Activated T-helper 1 cell treated with anti-CD3 and anti-CD28 coated beads, Interleukin-12 subunit alpha, Interleukin-12 subunit beta, Interleukin-2, Interleukin-4 antibody, amounts not matched to agents 30 ng/mL and 10 ng/mL and 1 ng/mL, durations not matched to agents 14 hours and 24 hours and 36 hours (primary cell): ENCODE results near the gene KRT82. TPM values are rescaled to one million over a fixed set of nuclear protein-coding genes. Genes with fewer than 3 reads are reported as not detected.

Experiments used
- DNase-seq: peaks from one replicate; pipeline ENCODE4 v3.0.0; 2021; ENCODE audit warnings: low spot score
- H3K27ac Mint-ChIP-seq: one replicate; pipeline ENCODE4 v1.8.0; 2021; ENCODE audit warnings: mild to moderate bottlenecking, mixed read lengths
- H3K27me3 Mint-ChIP-seq: one replicate; pipeline ENCODE4 v1.8.0; 2022; ENCODE audit warnings: mild to moderate bottlenecking, moderate library complexity, mixed read lengths; ENCODE audit not compliant: insufficient read depth
- H3K36me3 Mint-ChIP-seq: one replicate; pipeline ENCODE4 v1.8.0; 2021; ENCODE audit warnings: low read depth, mixed read lengths
- H3K4me1 Mint-ChIP-seq: one replicate; pipeline ENCODE4 v1.8.0; 2021; ENCODE audit warnings: low read depth, mixed read lengths
- H3K4me3 Mint-ChIP-seq: one replicate; pipeline ENCODE4 v1.8.0; 2021; ENCODE audit warnings: mild to moderate bottlenecking, moderate library complexity, mixed read lengths
- H3K9me3 Mint-ChIP-seq: one replicate; pipeline ENCODE4 v1.8.0; 2021; ENCODE audit warnings: mixed read lengths
- intact Hi-C: fragments of 100-400 bp; cut with micrococcal nuclease; formaldehyde crosslinking; loops from one replicate; pipeline ENCODE4 v1.15.1; 2024
- total RNA-seq: library from RNA; stranded (reverse); gene quantifications from 2 replicates; pipeline ENCODE4 v1.2.3, GENCODE V29; 2022

The KRT82 gene
- total RNA-seq, 1 donor from 2014 or later = not detected

DNA sequence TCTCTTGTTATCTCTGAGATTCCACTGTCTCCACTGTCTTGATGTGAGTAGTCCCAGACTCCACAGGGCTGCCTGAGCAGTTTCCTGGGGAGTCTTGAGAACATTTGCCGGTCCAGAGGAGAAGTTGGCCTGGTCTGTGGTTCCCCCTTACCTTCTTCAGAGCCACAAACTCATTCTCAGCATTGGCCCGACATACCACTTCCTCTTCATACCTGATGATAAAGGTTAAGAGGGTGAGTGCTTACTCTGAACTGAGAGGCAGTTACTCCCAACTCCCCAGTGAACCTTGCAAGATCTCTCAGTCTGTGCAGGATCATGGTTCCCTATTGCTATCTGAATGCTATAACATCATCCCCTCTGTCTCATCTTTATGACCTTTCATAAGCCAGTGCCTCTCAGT lies 23.3 kb downstream of the KRT82 start:
- intact Hi-C loops = no loop called here
- DNase-seq = no peak
- Mint-ChIP-seq H3K4me3 (no peak overlapping the region), H3K9me3 (no peaks in the 10 kb centered on the region), H3K4me1 (peaks cover 15% of the 10 kb centered on the region), H3K36me3 (no peaks in the 10 kb centered on the region), H3K27ac (no peak overlapping the region), H3K27me3 (peaks cover 13% of the 10 kb centered on the region)

DNA sequence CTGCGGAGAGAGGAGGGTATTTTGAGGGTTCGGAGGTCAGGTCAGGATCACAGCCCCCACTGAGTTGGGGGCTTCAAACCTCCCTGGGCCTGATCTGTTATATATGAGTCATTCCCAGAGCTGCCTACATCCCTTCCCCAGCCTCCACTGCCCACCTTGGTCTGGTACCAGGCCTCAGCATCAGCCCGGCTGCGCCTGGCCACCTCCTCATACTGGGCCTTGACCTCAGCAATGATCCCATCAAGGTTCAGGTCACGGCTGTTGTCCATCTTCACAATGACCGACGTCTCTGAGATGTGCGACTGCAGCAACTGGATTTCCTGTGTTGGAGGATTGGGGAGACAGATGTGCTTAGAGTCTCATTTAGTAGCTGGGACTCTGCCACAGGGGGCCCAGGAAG lies 24.9 kb downstream of the KRT82 start:
- Mint-ChIP-seq H3K4me3 (no peak overlapping the region), H3K27ac (no peak overlapping the region), H3K4me1 (peaks cover 15% of the 10 kb centered on the region), H3K27me3 (peaks cover 14% of the 10 kb centered on the region), H3K9me3 (no peaks in the 10 kb centered on the region), H3K36me3 (no peaks in the 10 kb centered on the region)
- DNase-seq = no peak
- intact Hi-C loops = no loop called here

DNA sequence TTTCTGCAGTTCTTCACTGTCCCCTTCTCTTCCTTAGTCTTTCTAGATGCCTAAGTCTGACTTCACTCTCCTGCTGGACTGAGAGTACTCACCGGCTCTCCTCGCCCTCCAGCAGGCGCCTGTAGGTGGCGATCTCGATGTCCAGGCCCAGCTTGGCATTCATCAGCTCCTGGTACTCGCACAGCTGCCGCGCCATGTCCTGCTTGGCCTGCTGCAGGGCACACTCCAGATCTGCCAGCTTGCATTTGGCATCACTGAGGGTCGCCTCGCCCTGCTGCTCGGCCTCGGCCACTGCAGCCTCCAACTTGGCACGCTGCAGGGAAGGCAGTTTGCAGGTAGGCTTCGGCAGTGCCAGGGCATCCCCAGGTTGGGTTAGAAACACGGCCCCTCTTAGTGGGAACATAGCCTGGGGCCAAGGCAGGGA lies 25.9 kb downstream of the KRT82 start:
- intact Hi-C loops = no loop called here
- Mint-ChIP-seq H3K4me1 (peaks cover 15% of the 10 kb centered on the region), H3K27ac (no peak overlapping the region)

DNA sequence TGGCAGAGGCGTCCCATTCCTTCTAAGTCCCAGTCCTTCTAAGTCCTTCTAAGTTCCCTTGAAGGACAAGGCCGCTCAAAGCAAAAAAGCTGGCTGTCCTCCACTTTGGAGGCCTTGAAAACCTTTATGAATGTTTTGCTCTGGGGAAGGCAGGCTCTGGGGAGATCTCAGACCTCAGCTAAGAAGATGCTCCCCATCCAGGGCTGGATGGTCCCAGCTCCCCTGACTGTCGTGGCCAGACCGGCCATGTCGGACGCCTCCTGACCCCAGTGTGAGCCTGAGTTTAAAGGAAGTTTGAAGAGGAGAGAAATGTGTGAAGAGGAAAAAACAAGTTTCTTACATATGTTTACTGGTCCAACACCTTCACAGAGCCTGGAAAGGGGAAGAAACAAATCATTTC lies 26.6 kb downstream of the KRT82 start:
- Mint-ChIP-seq H3K4me1 (peaks cover 15% of the 10 kb centered on the region), H3K36me3 (no peaks in the 10 kb centered on the region), H3K4me3 (no peak overlapping the region), H3K27me3 (peaks cover 16% of the 10 kb centered on the region), H3K9me3 (no peaks in the 10 kb centered on the region), H3K27ac (no peak overlapping the region)
- intact Hi-C loops = no loop called here
- no peak for DNase-seq

More for the DNA sequence above, 25.9 kb downstream of the KRT82 start:
- Mint-ChIP-seq H3K4me3 (no peak overlapping the region), H3K27me3 (peaks cover 16% of the 10 kb centered on the region), H3K9me3 (no peaks in the 10 kb centered on the region), H3K36me3 (no peaks in the 10 kb centered on the region)
- no peak for DNase-seq

DNA sequence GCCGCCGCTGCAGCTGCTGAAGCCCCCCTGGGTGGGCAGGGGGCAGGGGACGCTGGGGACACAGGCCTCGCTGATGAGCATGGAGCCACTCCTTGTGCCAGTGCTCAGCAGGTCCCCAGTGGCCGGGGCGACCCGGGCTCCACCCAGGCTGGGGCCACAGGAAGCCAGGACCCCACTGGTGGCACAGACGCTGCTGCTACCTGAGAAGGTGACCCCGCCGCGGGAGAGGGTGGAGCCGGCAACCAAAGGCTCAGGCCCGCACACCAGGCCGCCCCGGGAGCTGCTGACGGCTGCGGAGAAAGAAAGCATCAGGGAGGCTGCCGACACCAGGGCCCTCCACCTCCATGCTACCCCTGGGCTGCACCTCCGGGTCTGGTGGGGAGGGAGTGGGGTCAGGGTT lies 28.0 kb downstream of the KRT82 start:
- Mint-ChIP-seq H3K9me3 (no peaks in the 10 kb centered on the region), H3K27ac (no peak overlapping the region), H3K4me3 (no peak overlapping the region), H3K4me1 (peaks cover 13% of the 10 kb centered on the region), H3K27me3 (peaks cover 16% of the 10 kb centered on the region), H3K36me3 (no peaks in the 10 kb centered on the region)
- no peak for DNase-seq
- intact Hi-C loops = no loop called here

DNA sequence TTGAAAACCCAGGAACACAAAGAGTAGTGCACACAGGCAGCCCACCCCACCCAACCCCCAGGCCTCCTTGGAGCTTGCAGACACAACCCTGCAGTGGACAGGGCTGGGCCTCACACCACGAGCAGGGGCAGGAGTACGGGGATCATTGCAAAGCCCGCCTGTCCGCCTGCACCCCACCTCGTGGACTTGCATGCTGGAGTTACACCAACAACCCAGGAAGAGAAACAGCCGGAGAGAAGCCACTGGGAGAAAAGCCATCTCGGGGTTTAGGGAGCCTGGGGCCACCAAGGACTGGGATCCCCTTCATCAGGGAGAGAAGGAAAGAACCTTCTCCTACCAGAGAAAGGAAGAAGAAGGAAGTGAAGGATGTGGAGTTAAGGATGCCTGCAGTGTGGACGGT lies 28.9 kb downstream of the KRT82 start:
- Mint-ChIP-seq H3K27ac (no peak overlapping the region), H3K27me3 (peaks cover 10% of the 10 kb centered on the region), H3K4me3 (no peak overlapping the region), H3K9me3 (no peaks in the 10 kb centered on the region), H3K4me1 (peaks cover 5% of the 10 kb centered on the region), H3K36me3 (no peaks in the 10 kb centered on the region)
- intact Hi-C loops = no loop called here
- DNase-seq = no peak

DNA sequence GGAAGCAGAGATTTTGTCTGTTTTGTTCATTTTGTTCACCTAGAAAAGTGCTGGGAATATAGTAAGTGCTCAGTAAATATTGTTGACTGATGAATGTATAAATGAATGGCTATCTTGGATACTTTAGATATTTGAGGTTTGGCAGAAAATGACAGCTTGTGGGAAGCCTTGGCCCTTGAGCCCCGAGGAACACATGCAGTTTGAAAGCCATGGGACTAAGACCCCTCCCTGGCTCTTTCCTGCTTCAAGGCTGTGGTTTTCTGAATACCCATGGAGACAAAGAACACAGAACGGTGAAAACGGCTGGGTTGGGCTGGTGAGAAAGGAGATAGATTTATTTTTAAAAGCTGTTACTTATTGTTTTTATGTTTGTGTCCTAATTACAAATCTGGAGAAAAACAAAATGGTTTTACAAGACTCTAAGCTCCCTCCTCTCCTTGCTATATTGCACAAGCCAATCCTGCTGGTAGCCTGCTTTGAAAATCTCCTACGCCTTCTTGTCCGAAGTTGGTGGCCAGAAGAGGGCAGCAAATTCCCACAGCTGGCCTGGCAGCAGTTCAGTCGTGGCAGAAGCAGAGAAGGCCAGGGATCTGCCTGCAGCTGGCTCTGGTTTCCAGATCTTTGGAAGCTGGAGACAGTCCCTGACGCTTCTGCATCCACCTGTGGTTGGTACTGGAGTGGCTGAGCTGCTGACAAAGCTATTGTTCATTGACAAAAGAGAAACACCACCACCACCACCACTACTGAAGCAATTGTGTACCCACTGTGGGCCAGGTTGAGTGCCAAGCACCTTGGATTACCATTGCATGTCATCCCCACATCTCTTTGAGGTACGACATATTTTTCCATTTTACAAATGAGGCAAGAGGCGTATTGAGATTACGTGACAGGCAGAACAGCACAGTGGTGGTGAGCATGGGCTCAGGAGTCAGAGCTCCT lies 33.6 kb downstream of the KRT82 start:
- no peak overlapping the region for H3K4me3 Mint-ChIP-seq
- H3K27me3 Mint-ChIP-seq = peaks cover 19% of the 10 kb centered on the region
- intact Hi-C loops = loop anchor here (1.0 to 5.0 kb wide), 3 partner anchors 215 to 608 kb away; no protein-coding TSS in a partner anchor
- peak; percentile 14 for DNase-seq
- no peak overlapping the region for H3K27ac Mint-ChIP-seq
- no peaks in the 10 kb centered on the region for H3K4me1 Mint-ChIP-seq
- H3K9me3 Mint-ChIP-seq = no peaks in the 10 kb centered on the region
- H3K36me3 Mint-ChIP-seq = no peaks in the 10 kb centered on the region

DNA sequence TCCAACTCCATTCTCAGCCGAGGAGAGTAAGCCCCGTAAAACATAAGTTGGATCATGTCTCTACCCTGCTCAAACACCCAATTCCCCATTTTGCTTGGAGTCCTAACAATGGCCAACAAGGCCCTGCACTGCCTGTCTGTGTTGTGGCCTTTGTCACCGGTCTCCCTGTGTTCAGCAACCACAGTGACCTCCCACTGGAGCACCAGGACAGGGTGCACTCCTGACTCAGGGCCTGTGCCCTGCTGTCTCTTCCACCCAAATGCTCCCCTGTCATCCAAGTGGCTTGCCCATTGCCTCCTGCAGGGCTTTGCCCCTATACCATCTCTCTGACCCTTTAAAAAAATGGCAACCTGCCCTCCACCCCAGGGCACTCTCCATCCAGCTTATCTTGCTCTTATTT lies 34.4 kb downstream of the KRT82 start:
- Mint-ChIP-seq H3K4me1 (no peaks in the 10 kb centered on the region), H3K27ac (no peak overlapping the region), H3K36me3 (no peaks in the 10 kb centered on the region), H3K4me3 (no peak overlapping the region), H3K9me3 (no peaks in the 10 kb centered on the region), H3K27me3 (peaks cover 19% of the 10 kb centered on the region)
- intact Hi-C loops = loop anchor here (1.0 to 5.0 kb wide), 3 partner anchors 214 to 609 kb away; no protein-coding TSS in a partner anchor
- no peak for DNase-seq

DNA sequence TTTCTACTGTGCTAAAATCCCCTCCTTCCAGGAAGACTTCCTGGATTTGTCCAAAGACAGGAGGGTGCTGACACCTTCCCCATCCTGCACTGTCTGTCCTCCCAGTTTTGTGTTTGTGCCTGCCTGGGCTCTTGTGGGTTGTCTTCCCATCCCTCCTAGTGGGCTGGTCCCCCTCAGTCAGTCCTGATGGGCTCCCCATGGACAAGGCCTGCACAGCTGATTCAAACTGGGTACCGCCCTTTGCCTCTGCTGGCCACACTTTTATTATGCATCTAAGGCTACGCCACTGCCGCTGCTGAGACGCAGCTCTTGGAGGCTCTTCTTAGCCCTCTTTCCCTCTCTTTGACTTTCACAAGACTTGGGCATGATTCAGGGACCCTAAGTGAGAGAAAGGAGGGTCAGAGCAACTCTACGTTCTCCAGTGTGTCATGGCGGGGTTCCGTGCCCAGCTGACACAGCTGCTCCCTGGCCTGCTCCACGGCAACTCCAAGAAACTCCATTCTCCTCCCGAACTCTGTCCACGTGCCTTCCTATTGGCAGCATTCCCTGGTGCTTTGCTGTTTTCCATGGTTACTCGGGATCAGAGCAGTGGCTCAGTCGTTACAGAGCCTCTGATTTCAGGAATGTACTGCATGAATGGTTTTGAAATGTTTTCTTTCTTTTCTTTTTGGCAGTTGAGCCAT lies 35.1 kb downstream of the KRT82 start:
- Mint-ChIP-seq H3K4me3 (no peak overlapping the region), H3K27ac (no peak overlapping the region), H3K4me1 (no peaks in the 10 kb centered on the region), H3K27me3 (peaks cover 14% of the 10 kb centered on the region), H3K9me3 (no peaks in the 10 kb centered on the region), H3K36me3 (no peaks in the 10 kb centered on the region)
- DNase-seq = no peak
- intact Hi-C loops = loop anchor here (5.0 kb wide), 1 partner anchor 214 kb away; no protein-coding TSS in a partner anchor

DNA sequence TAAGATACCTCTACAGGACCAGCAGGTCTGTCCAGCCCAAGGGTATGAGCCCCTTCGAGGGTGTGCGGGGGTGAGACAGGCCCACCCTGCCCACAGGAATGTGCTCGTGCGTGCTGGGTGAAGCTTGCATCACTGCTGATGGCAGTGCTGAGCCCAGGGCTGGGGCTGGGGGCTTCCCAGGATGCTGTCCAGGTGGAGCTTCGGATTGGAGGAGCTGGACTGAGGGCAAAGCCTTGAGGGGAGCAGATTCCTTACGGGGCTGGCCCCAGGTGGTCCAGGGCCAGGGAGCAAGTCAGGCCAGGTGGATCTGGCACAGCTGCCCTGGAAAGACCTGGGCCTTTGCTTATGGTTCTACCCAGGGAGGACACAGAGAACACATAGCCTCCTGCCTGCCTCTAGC lies 36.3 kb downstream of the KRT82 start:
- intact Hi-C loops = loop anchor here (5.0 kb wide), 1 partner anchor 213 kb away; no protein-coding TSS in a partner anchor
- Mint-ChIP-seq H3K27me3 (peaks cover 15% of the 10 kb centered on the region), H3K4me1 (no peaks in the 10 kb centered on the region), H3K4me3 (no peak overlapping the region), H3K27ac (no peak overlapping the region), H3K9me3 (no peaks in the 10 kb centered on the region), H3K36me3 (no peaks in the 10 kb centered on the region)
- no peak for DNase-seq

DNA sequence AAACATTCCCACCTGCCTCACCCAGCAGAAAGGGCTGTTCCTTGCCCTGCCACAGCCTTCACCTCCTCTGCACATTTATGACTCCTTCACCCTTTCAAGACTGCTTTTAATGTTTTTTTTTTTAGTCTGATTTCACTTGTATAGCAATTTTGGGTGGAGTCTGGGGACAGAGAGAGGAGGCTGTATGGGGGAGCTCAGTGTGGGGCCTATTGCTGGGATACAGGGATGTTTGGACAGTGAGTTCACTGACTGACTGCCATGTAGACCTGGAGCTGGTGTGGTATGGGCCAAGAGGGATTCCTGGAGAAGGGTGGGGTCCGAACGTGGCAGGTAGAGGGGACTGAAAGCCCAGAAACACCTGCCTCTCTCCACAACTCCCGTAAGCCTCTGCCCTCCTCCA lies 36.9 kb downstream of the KRT82 start:
- no peak overlapping the region for H3K27ac Mint-ChIP-seq
- no peak for DNase-seq

DNA sequence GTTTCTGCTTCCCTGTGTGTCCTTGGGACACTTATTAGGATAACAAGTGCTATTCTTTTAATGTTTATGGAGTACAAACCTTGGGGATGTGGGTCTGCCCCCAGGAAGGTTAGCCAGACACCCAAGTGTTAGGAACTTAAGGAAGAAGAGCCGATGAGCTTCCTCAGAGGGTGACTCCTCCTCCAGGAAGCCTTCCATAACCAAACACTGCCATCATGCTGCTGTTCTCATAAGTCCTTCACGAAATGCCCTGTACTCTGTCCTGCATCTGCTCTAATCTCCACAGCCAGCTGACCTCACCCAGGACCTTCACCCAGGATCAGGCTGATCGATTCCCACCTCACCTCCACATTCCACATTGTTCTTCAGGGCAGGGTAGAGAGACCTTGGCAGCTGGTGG lies 37.6 kb downstream of the KRT82 start:
- Mint-ChIP-seq H3K4me1 (no peaks in the 10 kb centered on the region), H3K27me3 (peaks cover 16% of the 10 kb centered on the region), H3K9me3 (no peaks in the 10 kb centered on the region), H3K36me3 (no peaks in the 10 kb centered on the region), H3K27ac (no peak overlapping the region), H3K4me3 (no peak overlapping the region)
- DNase-seq = no peak
- intact Hi-C loops = no loop called here

More for the DNA sequence above, 36.9 kb downstream of the KRT82 start:
- intact Hi-C loops = no loop called here
- Mint-ChIP-seq H3K36me3 (no peaks in the 10 kb centered on the region), H3K9me3 (no peaks in the 10 kb centered on the region), H3K27me3 (peaks cover 16% of the 10 kb centered on the region), H3K4me3 (no peak overlapping the region), H3K4me1 (no peaks in the 10 kb centered on the region)

DNA sequence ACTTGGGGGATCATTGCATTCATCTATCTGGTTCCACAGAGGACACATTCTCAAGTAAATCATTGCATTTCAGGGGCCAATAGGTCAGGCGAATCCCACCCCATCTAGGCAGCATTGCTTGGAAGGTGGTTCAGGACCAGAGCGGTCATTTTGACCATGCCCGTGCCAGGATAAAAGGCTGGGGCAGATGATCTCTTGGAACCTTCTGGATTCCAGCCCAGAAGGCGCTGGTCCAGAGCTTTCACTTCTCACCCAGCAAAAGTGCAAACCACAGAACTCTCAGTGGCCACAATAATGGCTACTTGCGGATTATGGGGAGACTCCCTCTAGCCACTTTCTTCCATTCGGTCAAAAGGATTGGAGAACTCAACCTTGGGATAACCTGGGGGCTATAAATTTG lies 38.3 kb downstream of the KRT82 start:
- no peaks in the 10 kb centered on the region for H3K9me3 Mint-ChIP-seq
- DNase-seq = no peak
- no peaks in the 10 kb centered on the region for H3K4me1 Mint-ChIP-seq
- H3K27me3 Mint-ChIP-seq = peaks cover 16% of the 10 kb centered on the region
- no peaks in the 10 kb centered on the region for H3K36me3 Mint-ChIP-seq
- intact Hi-C loops = no loop called here
- no peak overlapping the region for H3K4me3 Mint-ChIP-seq
- H3K27ac Mint-ChIP-seq = no peak overlapping the region
